Fibroblast of pulmonary artery (primary cell): ENCODE measurements around the gene FAM3C.

ENCODE experiments used
- DNase-seq: peaks from one replicate; pipeline ENCODE4 v3.0.0-alpha.2; 2010; ENCODE audit warnings: low read depth
- H3K4me3 ChIP-seq: replicated peaks from 2 replicates; pipeline ENCODE4 v1.5.1; 2011; ENCODE audit warnings: low read depth, mild to moderate bottlenecking, control low read depth, low read length, moderate library complexity
- CTCF ChIP-seq: IDR thresholded peaks from 2 replicates; pipeline ENCODE4 v1.5.1; 2011; ENCODE audit warnings: mild to moderate bottlenecking, control low read depth, low read length, inconsistent platforms; ENCODE audit errors: missing control alignments

The FAM3C gene

DNA sequence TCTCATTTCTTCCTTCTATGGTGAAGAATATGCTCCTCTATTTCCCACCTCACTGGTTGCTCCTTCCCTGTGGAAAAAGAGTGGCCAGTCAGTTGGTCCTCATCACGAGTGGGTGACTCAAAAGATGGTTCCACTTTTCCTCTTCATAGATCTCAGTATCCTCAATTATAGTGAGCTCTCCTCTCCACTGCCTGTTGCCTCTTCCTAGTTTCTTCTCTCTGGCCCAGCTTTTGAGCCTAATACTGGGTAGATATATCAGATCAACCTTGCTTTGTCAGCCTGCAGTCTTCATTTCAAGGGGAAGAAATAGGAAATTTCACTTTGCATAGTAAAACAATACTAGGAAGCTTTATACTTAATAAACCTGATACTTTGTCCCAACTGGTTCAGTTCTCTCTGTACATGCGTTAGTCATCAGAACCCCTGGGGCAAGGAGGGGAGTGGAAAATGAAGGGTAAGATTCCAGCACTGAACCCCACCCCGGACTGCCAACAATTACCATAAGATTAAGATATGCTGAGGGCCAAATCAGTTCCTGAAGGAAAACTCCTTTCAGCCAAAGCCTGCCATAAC is 82.8 kb downstream of the FAM3C start:
- no peak for DNase-seq
- TF ChIP-seq CTCF = no peak
- no peak overlapping the region for H3K4me3 ChIP-seq

- no peak overlapping the region for H3K4me3 ChIP-seq
- TF ChIP-seq CTCF = no peak
- no peak for DNase-seq
These were observed 89.0 kb downstream of the FAM3C start for GRCh38 chr7:121307021-121307574.

GRCh38 chr7:121306565-121306964 is 89.5 kb downstream of the FAM3C start:
- no peak for DNase-seq
- no peak overlapping the region for H3K4me3 ChIP-seq
- no peak for TF ChIP-seq CTCF

DNA sequence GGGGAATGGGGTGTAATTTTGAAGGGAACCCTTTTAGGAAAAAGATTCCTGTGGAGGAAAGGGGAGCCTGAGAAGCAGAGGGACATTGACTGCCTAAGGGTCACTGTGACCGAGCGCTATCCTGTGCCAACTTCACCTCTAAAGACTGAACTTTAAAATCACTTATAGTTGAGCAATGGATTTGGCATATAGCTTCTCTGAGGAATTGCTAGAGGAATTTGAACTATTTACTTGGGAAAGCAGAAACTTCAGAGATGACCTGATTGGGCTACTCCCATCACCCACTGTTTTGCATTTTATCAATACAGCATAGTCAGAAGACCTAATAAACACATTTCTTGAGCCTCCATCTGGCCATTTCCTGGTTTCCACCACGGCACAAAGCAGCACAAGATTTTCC is 91.0 kb downstream of the FAM3C start:
- H3K4me3 ChIP-seq = no peak overlapping the region
- TF ChIP-seq CTCF = no peak
- peak; percentile 40 for DNase-seq

DNA sequence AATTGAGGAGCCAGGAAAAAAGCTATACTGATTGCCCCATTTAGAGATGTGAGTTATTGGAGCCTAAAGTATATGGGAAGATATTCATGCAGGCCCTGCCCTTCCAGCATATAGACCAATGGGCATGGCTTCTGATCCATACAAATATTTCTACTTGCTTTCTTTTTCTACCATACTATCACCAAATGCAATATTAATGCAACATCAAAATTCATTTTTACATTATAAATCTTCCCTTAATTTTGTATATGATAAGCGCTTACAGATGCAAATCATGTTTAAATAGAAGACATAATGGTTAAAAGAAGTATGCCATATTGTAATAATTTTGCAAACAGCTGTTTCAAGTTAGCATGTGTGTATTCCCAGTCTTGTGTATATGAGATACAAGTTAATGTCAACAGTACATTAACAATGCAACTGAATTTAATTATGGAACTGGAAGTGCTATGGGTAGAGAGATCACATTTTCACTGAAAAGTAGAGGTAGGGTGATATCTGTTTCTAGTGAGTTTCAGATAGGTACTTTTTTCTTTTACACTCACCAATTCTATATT is 91.9 kb downstream of the FAM3C start:
- no peak for TF ChIP-seq CTCF
- no peak for DNase-seq
- H3K4me3 ChIP-seq = no peak overlapping the region

DNA sequence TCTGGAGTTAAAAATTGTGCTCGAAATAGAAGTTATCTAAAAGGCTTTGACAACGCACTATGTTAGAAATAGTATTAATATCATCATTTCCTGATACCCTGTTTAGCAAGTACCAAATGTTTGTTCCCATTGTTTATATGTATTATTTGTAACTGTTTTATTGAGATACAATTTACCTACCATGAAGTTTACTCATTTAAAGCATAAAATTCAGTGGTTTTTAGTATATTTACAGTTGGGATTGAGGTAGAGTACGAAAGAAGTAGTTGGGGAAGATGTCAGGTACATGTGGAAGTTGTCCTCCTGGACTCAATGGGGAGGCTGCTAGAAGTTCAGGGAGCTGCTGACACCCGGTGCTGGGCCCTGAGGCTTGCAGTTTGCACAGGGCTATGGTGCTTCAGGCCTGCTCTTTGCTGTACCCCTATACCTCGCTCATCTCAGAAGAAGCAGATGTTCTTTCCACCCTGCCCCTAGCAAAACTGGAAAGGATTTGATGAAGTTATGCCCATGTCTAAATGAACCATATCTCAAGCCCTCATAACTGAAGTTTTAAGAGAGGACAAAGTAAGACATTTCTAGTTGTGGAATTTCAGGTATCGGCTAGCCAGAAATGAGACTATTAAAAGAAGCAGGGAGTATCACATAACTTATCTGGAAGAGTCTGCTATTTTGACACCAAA is 92.5 kb downstream of the FAM3C start:
- no peak for DNase-seq
- H3K4me3 ChIP-seq = no peak overlapping the region
- no peak for TF ChIP-seq CTCF
